ENCODE data around the gene ZNF205.
"Not testable (repeated sequence)": the region's sequence is repeated elsewhere in the genome, so short reads cannot be mapped to it uniquely, and the experiment has no call there.

ZNF205 gene

DNA sequence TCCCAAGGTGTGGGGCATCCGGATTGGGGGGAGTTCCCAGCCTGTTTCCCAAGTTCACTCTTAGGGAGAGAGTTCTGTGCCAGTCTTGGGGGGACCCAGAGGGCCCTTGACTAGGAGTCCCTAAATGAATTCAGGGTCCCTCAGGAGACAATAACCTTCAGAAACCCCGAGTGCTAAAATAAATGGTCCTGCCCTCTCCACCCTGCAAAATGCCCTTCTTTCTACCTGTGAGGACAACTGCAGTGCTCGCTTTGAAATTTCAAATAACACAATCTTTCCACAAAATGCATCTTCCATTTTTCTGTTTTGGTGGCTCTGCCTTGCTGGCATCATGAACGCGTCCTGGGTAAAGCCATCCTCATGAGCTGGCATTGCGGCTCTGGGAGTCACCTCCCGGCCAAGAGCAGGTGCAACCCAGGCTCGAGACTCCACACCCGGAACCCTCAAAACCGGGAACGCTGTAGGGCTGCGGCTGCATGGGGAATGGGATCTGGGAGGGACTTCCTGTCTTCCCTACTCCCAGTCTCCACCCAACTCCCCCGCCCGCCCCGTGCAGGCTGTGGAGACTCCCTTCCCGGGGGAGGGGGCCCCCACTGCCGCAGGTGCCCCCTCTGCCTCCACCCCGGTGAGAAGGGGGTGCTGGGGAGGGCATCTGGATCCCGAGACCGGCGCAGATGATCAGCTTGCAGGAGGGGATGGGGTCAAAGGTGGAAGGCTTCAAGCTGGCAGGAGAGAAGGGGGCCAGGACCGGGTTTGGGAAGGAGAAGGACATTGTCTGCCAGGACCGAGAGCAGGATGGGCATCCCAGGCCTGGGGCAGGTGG is at the start of gene ZNF205:
ZNF205 (plus strand) TSS at position 529 of the 823 bp plus-strand sequence. CDS start 845 bp downstream, outside the sequence.
- DNase-seq (ENCODE audit: low read depth in 2 of 2), result no peak

DNA sequence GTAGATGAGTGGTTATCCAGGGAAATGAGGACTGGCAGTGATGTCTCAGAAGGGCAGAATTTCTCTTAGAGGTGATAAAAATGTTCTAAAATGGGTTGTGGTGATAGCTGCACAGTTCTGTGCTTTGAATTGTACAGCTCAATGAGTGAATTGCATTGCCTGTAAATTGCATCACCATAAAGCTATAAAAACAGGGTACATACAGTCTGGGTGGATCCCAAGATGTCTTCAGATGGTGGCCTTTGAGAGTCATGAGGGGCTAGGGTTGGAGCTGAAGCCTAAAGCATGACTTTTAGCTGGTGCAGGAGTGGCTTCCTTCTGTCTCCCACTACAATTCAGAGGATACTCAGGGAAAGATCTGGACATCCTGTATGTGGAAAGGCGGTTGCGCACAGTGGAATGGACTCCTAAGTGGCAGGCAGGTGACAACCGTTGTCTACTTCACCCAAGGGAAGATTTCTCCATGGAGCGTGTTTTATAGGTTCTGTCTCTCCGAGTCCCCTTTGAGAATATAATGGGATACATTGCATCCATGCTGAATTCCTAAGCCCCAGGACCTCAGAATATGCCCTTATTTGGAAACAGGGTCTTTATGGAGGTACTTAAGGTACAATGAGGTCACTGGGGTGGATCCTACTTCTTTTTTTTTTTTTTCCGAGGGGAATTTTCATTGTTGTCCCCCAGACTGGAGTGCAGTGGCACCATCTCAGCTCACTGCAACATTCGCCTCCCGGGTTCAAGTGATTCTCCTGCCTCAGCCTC is 48.6 kb upstream of the ZNF205 start:
- no peak for DNase-seq (ENCODE audit: low read depth in 2 of 2)

DNA sequence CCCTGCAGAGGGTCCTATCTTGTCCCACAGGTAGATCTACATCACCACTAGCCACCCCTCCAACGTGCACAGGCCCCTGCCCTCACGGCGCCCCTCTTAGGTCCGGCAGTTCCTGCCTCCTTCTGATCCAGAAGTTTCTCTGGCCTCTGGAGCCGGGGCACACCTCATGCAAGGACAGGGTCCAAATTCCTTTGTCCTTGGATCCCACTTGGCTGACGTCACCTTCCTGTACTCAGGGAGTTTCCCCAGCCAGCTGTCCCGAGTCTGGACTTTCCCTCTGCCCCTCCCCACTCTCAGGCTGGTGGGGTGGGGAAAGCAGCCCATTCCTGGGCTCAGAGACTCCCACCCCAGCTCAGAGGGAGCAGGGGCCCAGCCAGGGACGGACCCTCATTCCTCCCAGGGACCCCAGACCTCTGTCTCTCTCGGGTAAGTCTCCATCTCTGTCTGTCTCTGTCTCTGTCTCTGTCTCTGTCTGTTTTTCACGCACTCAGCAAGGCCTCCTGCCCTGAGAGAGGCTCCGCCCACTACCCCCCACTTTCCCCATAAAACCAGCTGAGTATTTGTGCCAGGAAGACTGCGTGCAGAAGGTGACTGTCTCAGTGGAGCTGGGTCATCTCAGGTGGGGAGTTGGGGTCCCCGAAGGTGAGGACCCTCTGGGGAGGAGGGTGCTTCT is 47.2 kb upstream of the ZNF205 start, which contains the start of gene IL32:
IL32 (plus strand) TSS at position 572 of the 673 bp plus-strand sequence. CDS start 172 bp downstream, outside the sequence.
- peak in 1 of 2 donors; percentile 71 for DNase-seq (ENCODE audit: low read depth in 2 of 2)

DNA sequence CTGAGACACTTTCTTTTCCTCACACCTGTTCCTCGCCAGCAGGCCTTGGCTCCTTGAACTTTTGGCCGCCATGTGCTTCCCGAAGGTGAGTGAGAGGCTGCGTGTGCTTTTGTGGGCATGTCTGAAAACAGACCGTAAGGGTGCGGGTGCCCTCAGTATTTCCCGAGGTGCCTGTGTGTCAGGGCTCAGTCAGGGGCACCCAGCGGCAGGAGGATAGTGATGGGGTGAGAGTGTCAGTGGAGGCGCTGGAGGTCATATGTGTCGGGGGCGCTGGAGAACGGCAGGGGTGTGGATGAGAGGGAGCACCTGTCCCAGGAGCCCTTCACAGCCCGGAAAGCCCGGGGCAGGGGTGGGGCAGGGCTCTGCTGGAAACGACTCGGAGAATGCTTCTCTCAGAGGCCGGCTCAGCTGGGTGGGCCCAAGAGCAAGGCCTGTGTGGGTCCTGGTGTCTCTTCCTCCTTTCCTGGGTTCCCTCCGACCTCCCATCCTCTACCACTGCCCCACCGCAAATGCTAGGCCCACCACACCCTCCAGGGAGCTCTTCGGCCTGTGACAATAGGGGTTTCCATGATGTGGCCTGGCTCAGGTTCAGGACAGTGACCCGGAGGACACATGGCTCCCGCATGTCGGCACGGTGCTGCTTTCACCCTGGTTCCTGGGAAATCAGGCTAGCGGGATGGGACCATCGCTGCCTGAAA is 46.5 kb upstream of the ZNF205 start:
- DNase-seq (ENCODE audit: low read depth in 2 of 2), result no peak

DNA sequence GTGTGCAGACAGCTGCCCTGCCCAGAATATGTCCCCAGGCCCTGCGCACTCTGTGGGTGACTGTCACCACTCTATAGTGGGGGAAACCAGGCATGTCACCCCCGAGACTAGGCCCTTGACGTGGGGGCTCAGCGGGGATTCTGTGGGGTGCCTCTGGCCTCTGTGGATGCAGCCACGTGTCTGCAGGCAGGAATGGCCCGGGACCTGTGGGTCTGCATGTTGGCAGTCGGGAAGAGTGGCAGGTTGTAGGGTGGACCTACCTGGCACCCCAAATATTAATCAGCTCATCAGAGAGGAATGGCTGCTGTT is 46.0 kb upstream of the ZNF205 start:
- no peak for DNase-seq (ENCODE audit: low read depth in 2 of 2)

DNA sequence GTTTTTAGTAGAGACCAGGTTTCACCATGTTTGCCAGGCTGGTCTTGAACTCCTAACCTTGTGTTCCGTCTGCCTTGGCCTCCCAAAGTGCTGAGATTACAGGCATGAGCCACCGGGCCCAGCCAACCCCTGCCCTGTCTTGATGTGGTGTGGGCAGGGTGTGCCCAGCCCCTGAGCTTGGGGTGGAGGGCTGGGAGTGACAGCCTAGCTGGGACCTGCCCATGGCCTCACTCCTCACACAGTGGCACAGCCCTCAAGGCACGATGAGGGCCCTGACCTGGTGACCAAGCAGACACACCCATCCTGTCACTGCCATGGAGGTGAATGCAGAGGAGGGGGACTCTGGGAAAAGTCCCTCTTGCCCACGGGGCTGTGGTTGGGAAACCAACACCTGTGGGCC is 43.9 kb upstream of the ZNF205 start:
- DNase-seq (ENCODE audit: low read depth in 2 of 2), result no peak

DNA sequence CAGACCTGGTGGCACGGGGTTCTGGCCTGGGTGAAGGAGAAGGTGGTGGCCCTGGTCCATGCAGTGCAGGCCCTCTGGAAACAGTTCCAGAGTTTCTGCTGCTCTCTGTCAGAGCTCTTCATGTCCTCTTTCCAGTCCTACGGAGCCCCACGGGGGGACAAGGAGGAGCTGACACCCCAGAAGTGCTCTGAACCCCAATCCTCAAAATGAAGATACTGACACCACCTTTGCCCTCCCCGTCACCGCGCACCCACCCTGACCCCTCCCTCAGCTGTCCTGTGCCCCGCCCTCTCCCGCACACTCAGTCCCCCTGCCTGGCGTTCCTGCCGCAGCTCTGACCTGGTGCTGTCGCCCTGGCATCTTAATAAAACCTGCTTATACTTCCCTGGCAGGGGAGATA is 43.2 kb upstream of the ZNF205 start:
- DNase-seq (ENCODE audit: low read depth in 2 of 2), result not testable (repeated sequence)

DNA sequence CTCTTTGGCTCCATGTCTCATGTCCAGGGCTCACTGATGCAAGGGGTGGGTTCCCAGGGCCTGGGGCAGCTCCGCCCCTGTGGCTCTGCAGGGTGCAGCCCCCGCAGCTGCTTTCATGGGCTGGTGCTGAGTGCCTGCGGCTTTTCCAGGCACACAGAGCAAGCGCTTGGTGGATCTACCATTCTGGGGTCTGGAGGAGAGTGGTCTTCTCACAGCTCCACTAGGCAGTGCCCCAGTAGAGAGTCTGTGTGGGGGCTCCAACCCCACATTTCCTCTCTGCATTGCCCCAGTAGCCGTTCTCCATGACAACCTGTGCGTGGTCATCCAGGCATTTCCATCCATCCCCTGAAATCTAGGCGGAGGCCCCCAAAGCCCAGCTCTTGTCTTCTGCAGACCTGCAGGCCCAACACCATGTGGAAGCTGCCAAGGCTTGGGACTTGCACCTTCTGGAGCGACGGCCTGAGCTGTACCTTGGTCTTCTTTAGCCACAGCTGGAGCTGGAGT is 41.7 kb upstream of the ZNF205 start:
- DNase-seq (ENCODE audit: low read depth in 2 of 2), result no peak

DNA sequence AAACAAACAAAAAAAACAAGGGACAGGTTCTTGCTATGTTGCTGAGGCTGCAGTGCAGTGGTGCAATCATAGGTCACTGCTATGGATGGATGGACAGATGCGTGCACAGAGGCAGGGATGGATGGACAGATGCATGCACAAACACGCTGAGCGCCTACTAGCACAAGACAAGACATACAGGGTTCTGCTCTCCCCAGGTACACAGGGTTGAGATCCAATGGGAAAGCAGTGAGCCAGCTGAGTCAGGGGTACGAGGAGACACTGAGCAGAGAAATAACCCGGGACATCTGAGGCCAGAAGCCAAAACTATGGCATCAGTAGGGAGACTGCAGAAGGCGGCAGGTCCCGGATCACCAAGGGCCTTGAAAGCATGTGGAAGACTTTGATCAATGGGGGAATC is 40.7 kb upstream of the ZNF205 start:
- DNase-seq (ENCODE audit: low read depth in 2 of 2), result no peak

DNA sequence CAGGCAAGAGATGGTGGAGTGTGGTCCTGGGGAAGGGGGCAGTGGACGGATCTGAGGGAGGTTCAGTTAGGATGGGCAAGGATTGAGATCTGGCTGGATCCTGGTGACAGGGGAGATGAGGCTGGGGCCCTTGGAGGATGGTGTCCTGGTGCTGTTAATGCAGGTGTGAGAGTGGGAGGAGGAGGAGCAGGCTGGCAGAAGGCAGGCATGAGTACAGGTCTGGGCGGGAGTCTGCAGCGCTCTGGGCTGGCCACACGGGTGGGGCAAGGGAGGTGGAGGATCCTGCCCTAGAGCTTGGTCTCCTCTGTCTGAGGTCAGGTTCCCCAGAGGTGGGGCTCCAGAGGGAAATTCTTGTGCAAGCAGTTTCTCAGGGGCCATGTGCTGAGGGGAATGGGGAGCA is 40.2 kb upstream of the ZNF205 start:
- DNase-seq (ENCODE audit: low read depth in 2 of 2), result not testable (repeated sequence)

DNA sequence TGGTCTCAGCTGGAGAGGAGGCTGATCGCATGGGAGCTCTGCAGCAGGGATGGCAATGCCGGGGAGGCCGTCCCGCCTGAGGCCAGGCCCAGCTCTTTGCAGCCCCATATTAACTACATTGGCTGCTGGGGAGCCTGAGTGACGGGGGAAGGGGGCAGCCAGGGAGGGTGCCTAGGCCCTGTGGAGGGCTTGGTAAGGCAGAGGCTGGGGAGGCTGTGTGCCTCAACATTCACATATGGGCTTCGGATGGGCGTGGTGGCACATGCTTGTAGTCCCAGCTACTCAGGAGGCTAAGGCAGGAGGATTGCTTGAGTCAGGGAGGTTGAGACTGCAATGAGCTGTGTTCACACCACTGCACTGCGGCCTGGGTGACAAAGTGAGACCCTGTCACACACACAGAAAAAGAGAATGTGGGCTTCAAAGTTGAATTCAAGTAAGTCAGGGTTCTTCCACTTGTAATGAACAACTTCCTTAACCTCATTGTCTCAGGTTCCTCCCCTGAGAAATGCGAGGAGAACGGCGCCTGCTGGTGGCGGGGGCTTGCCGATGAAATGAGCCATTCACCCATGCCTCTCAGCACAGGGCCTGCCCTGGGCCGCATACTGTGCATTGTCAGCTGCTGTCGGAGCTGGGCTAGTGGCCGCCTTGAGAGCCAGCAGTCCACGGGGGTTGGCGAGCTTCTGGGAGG is 39.7 kb upstream of the ZNF205 start:
- DNase-seq (ENCODE audit: low read depth in 2 of 2), result not testable (repeated sequence)

DNA sequence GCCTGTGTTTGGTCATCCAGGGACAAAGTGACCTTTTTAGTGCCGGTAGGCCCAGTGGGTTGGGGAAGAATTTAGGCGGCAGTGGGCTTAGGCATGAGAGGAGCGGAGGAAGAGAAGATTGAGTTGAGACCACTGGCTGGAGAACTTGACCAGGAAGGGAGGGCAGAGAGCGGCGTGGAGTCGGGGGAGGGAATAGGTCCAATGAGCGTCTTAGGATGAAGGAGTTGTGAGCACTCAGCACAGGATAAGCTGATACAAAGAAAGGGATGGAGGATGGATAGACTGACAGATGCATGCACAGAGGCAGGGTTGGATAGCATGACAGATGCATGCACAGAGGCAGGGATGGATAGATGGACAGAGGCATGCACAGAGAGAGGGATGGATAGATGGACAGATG is 38.9 kb upstream of the ZNF205 start:
- DNase-seq (ENCODE audit: low read depth in 2 of 2), result no peak

DNA sequence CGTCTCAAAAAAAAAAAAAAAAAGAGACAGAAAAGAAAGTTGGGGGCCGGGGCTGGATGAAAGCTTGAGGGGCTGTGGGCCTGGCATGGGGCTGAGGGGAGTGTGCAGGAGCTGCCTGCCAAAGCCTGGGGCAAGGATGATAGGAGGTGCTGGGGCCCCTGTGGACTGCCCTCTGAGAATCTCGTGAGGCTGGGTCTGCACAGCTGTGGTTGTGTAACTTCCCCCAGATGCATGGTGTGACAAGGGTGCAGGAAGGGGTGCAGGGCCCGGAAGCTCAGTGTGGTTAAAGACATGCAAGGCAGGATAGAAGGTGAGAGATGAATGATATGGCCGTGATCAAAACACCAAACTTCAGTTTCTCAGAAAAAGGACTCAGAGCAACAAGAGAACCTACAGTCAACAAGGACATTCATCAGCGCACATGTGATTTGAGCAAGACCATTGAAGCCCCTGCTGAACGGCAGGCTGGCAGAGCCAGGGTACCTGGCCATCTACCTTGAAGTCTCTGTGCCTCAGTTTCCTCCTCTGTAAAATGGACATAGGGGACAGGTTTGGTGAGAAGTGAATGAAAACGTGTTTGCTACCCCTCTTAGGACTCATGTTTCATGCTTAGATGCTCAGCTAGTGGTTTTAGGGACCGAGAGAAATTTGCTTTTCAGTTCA is 37.4 kb upstream of the ZNF205 start:
- DNase-seq (ENCODE audit: low read depth in 2 of 2), result peak; percentile 60 to 71

DNA sequence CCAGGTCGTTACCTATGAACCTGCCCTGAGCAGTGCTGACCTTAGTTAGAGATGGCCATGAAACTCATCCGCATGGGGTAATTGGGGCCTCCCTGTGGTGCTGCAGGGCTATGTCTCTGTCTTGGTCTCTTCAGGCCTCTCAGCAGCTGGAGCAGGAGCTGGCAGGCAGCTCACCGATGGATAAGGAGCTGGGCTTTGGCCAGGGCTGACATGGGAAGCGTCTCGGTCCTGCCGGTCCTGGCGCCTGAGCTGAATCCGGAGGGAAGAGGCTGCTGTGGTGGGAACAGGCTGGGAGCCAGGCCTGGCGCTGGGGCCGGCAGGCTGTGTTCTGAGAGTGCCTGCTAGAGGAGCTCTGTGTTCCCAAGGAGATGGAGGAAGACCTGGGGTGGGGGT is 36.9 kb upstream of the ZNF205 start:
- no peak for DNase-seq (ENCODE audit: low read depth in 2 of 2)

DNA sequence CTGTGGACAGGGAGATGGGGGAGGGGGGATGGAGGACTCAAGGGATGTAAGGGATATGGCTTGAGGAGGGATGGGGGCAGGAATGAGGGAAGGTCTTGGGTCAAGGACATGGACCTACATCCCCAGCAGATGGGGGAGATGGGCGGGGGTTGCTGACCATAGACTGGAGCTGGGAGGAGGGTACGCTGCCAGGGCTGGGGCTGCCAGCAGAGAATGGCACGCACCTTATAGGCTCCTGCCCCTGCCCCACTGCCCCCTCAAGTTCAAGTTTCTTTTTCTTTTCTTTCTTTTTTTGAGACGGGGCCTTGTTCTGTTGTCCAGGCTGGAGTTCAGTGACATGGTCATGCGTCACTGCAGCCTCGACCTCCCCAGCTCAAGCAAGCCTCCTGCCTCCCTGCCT is 36.4 kb upstream of the ZNF205 start:
- not testable (repeated sequence) for DNase-seq (ENCODE audit: low read depth in 2 of 2)

DNA sequence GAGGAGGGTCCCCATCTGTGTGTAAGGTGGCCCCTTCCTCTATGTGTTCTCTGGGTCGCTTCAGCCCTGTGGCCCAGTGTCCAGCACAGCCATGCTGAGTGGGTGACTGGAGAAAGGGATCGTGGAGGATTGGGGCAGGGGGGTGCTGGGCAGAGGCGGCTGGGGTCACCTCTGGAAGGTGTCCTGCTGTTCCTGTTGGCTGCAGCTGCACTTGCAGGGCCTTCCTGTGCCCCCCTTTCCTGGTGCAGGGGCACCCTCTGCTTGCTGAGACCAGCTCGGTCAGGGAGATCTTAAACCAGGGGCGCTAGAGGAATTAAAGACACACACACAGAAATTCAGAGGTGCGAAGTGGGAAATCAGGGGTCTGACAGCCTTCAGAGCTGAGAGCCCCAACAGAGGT is 35.8 kb upstream of the ZNF205 start:
- no peak for DNase-seq (ENCODE audit: low read depth in 2 of 2)

DNA sequence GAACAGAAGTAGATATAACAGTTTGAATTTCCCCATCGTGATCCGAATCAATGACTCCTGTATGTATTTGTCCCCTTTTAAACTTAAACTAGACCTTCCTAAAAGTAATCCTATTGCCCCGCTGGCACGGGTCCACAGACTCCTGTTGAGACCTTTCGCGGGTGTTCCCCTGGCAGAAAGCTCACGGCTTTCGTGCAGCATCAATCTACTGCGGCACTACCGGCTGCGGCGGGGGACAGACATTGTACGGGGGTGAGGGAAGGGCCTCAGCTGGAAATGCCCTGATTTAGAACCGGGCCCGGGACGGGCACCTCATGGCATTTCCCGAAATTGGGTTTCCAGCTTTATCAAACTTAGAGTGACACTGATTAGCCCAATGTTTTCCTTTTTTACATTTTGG is 32.4 kb upstream of the ZNF205 start:
- DNase-seq (ENCODE audit: low read depth in 2 of 2), result no peak

DNA sequence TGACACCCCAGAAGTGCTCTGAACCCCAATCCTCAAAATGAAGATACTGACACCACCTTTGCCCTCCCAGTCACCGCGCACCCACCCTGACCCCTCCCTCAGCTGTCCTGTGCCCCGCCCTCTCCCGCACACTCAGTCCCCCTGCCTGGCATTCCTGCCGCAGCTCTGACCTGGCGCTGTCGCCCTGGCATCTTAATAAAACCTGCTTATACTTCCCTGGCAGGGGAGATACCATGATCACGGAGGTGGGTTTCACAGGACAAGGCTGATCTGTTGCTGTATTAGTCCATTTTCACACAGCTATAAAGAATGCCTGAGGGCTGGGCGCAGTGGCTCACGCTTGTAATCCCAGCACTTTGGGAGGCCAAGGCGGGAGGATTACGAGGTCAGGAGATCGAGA is 30.4 kb upstream of the ZNF205 start:
- DNase-seq (ENCODE audit: low read depth in 2 of 2), result not testable (repeated sequence)

DNA sequence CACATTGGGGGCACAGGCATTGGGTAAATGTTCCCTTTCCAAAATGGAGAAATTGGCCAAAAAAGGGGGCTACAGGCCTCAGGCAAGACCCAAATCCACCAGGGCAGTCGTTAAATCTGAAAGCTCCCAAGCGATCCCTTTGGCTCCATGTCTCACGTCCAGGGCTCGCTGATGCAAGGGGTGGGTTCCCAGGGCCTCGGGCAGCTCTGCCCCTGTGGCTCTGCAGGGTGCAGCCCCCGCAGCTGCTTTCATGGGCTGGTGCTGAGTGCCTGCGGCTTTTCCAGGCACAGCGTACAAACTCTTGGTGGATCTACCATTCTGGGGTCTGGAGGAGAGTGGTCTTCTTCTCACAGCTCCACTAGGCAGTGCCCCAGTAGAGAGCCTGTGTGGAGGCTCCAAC is 29.0 kb upstream of the ZNF205 start:
- DNase-seq (ENCODE audit: low read depth in 2 of 2), result not testable (repeated sequence)

DNA sequence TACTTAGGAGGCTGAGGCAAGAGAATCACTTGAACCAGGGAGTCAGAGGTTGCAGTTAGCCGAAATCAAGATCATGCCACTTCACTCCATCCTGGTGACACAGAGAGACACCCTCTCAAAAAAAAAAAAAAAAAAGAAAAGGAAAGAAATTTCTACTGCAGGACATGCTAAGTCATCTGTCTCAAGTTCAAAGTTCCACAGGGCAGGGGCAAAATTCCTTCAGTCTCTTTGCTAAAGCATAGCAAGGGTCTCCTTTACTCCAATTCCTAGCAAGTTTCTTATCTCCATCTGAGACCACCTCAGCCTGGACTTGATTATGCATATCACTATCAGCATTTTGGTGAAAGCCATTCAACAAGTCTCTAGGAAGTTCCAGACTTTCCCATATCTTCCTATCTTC is 27.9 kb upstream of the ZNF205 start:
- no peak for DNase-seq (ENCODE audit: low read depth in 2 of 2)
